Dermis blood vessel endothelial cell (primary cell): ENCODE measurements around the gene RBL2. TPM values are rescaled to one million over a fixed set of nuclear protein-coding genes. Genes with fewer than 3 reads are reported as not detected.
"Not testable (repeated sequence)": the region's sequence is repeated elsewhere in the genome, so short reads cannot be mapped to it uniquely, and the experiment has no call there.

ENCODE experiments used
- DNase-seq: peaks from one replicate; pipeline ENCODE4 v3.0.0; 2010
- total RNA-seq: library from RNA; depleted of rRNA; stranded (reverse); fragments of >200 nt; gene quantifications from 2 replicates; pipeline ENCODE4 v1.2.3, GENCODE V29; 2014

RBL2 gene
- 48.5 and 60.9 TPM in 2 replicates for total RNA-seq

- DNase-seq: peak; percentile 91
Observed at GRCh38 chr16:53434377-53435065, at the start of gene RBL2. RBL2 (plus strand) TSS chr16:53434471; CDS start chr16:53434557, 86 bp downstream.

GRCh38 chr16:53384610-53385009 is 49.7 kb upstream of the RBL2 start:
- DNase-seq: not testable (repeated sequence)

- DNase-seq: no peak
Observed at GRCh38 chr16:53404959-53405358, 29.3 kb upstream of the RBL2 start.

GRCh38 chr16:53412549-53412948 is 21.7 kb upstream of the RBL2 start:
- DNase-seq: no peak

- DNase-seq: no peak
Observed at GRCh38 chr16:53413864-53414263, 20.4 kb upstream of the RBL2 start.

GRCh38 chr16:53414381-53414780 is 19.9 kb upstream of the RBL2 start:
- no peak for DNase-seq

- no peak for DNase-seq
Observed at GRCh38 chr16:53415504-53415903, 18.8 kb upstream of the RBL2 start.

GRCh38 chr16:53417011-53417410 is 17.3 kb upstream of the RBL2 start:
- DNase-seq: no peak

GRCh38 chr16:53417976-53418375 is 16.3 kb upstream of the RBL2 start:
- DNase-seq: no peak

- not testable (repeated sequence) for DNase-seq
Observed at GRCh38 chr16:53419383-53419709, 14.9 kb upstream of the RBL2 start.

- no peak for DNase-seq
Observed at GRCh38 chr16:53421248-53421647, 13.0 kb upstream of the RBL2 start.

- DNase-seq: not testable (repeated sequence)
Observed at GRCh38 chr16:53423968-53424367, 10.3 kb upstream of the RBL2 start.

GRCh38 chr16:53428681-53429080 is 5.6 kb upstream of the RBL2 start:
- no peak for DNase-seq

GRCh38 chr16:53429221-53429943 is 4.9 kb upstream of the RBL2 start:
- DNase-seq: no peak

GRCh38 chr16:53430363-53430762 is 3.9 kb upstream of the RBL2 start:
- DNase-seq: no peak

- no peak for DNase-seq
Observed at GRCh38 chr16:53433509-53433908, 762 bp upstream of the RBL2 start.

- no peak for DNase-seq
Observed at GRCh38 chr16:53433930-53434376, 318 bp upstream of the RBL2 start.

GRCh38 chr16:53435066-53435688 is 906 bp downstream of the RBL2 start:
- peak; percentile 95 for DNase-seq

- no peak for DNase-seq
Observed at GRCh38 chr16:53440125-53440524, 5.9 kb downstream of the RBL2 start.

GRCh38 chr16:53445534-53445933 is 11.3 kb downstream of the RBL2 start:
- no peak for DNase-seq

GRCh38 chr16:53446090-53446489 is 11.8 kb downstream of the RBL2 start:
- no peak for DNase-seq

- DNase-seq: no peak
Observed at GRCh38 chr16:53449816-53450517, 15.7 kb downstream of the RBL2 start.

GRCh38 chr16:53453928-53454327 is 19.7 kb downstream of the RBL2 start:
- DNase-seq: no peak
